ENCODE measurements around the gene SNORC.

- TF ChIP-seq, protein P1, sequence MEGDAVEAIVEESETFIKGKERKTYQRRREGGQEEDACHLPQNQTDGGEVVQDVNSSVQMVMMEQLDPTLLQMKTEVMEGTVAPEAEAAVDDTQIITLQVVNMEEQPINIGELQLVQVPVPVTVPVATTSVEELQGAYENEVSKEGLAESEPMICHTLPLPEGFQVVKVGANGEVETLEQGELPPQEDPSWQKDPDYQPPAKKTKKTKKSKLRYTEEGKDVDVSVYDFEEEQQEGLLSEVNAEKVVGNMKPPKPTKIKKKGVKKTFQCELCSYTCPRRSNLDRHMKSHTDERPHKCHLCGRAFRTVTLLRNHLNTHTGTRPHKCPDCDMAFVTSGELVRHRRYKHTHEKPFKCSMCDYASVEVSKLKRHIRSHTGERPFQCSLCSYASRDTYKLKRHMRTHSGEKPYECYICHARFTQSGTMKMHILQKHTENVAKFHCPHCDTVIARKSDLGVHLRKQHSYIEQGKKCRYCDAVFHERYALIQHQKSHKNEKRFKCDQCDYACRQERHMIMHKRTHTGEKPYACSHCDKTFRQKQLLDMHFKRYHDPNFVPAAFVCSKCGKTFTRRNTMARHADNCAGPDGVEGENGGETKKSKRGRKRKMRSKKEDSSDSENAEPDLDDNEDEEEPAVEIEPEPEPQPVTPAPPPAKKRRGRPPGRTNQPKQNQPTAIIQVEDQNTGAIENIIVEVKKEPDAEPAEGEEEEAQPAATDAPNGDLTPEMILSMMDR (IDR thresholded peaks at IDR 0.05; ENCODE audit: low read depth, low read length, missing input control): no peak
- TF ChIP-seq FOXA1 (IDR thresholded peaks at IDR 0.05): no peak
- no peak for TF ChIP-seq GABPA (IDR thresholded peaks at IDR 0.05 in 1 of 2, conservative IDR thresholded peaks at IDR 0.05 in 1 of 2)
- TF ChIP-seq JUND (IDR thresholded peaks at IDR 0.05): no peak
- no peak for TF ChIP-seq NR2F2 (IDR thresholded peaks at IDR 0.05)
- TF ChIP-seq TAF1 (conservative IDR thresholded peaks at IDR 0.05): no peak
- TF ChIP-seq ZBTB33 (IDR thresholded peaks at IDR 0.05): no peak
- no peak for TF ChIP-seq RAD21 (IDR thresholded peaks at IDR 0.05)
- TF ChIP-seq, protein P2, sequence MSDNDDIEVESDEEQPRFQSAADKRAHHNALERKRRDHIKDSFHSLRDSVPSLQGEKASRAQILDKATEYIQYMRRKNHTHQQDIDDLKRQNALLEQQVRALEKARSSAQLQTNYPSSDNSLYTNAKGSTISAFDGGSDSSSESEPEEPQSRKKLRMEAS (IDR thresholded peaks at IDR 0.05): no peak
- TF ChIP-seq, protein P3, sequence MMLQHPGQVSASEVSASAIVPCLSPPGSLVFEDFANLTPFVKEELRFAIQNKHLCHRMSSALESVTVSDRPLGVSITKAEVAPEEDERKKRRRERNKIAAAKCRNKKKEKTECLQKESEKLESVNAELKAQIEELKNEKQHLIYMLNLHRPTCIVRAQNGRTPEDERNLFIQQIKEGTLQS (IDR thresholded peaks at IDR 0.05): no peak
- TF ChIP-seq, protein P4, sequence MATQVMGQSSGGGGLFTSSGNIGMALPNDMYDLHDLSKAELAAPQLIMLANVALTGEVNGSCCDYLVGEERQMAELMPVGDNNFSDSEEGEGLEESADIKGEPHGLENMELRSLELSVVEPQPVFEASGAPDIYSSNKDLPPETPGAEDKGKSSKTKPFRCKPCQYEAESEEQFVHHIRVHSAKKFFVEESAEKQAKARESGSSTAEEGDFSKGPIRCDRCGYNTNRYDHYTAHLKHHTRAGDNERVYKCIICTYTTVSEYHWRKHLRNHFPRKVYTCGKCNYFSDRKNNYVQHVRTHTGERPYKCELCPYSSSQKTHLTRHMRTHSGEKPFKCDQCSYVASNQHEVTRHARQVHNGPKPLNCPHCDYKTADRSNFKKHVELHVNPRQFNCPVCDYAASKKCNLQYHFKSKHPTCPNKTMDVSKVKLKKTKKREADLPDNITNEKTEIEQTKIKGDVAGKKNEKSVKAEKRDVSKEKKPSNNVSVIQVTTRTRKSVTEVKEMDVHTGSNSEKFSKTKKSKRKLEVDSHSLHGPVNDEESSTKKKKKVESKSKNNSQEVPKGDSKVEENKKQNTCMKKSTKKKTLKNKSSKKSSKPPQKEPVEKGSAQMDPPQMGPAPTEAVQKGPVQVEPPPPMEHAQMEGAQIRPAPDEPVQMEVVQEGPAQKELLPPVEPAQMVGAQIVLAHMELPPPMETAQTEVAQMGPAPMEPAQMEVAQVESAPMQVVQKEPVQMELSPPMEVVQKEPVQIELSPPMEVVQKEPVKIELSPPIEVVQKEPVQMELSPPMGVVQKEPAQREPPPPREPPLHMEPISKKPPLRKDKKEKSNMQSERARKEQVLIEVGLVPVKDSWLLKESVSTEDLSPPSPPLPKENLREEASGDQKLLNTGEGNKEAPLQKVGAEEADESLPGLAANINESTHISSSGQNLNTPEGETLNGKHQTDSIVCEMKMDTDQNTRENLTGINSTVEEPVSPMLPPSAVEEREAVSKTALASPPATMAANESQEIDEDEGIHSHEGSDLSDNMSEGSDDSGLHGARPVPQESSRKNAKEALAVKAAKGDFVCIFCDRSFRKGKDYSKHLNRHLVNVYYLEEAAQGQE (IDR thresholded peaks at IDR 0.05): no peak
- no peak for TF ChIP-seq SP1 (IDR thresholded peaks at IDR 0.05)
- TF ChIP-seq EGR1 (IDR thresholded peaks at IDR 0.05; ENCODE audit: low read depth in 2 of 2): no peak
Measured at GRCh38 chr2:232896720-232897597, 26.9 kb downstream of the SNORC start.

Measured in liver (tissue), 3 donors.